Brain microvascular endothelial cell (primary cell): Measurements from ENCODE around the gene LMX1A.

ENCODE experiments used
- DNase-seq: peaks from one replicate; pipeline ENCODE4 v3.0.0-alpha.2; 2020
- H3K27ac ChIP-seq: fragments of 250-450 bp; sonication (Bioruptor Pico); 2 replicates; pipeline ENCODE4 v1.5.1; 2020; ENCODE audit warnings: mild to moderate bottlenecking, moderate library complexity
- H3K27me3 ChIP-seq: fragments of 250-450 bp; sonication (Bioruptor Pico); replicated peaks from 2 replicates; pipeline ENCODE4 v1.5.1; 2020; ENCODE audit warnings: mild to moderate bottlenecking
- H3K36me3 ChIP-seq: fragments of 250-450 bp; sonication (Bioruptor Pico); replicated peaks from 2 replicates; pipeline ENCODE4 v1.5.1; 2020; ENCODE audit warnings: mild to moderate bottlenecking
- H3K4me3 ChIP-seq: 2 replicates; pipeline ENCODE4 v1.5.1; 2011; ENCODE audit warnings: low read depth, mild to moderate bottlenecking, control low read depth, low read length, moderate library complexity
- CTCF ChIP-seq: IDR thresholded peaks from 2 replicates; pipeline ENCODE4 v1.5.1; 2011; ENCODE audit warnings: low read depth, mild to moderate bottlenecking, moderate library complexity, low read length, control low read depth, inconsistent platforms; ENCODE audit errors: missing control alignments
- in situ Hi-C: cut with HindIII; loops from 2 replicates; pipeline ENCODE4 v1.10.0; 2017; ENCODE audit warnings: low sequenced_read_pairs, low pct_ligation_motif_present

The LMX1A gene

GRCh38 chr1:165173818-165174217 lies 182.7 kb downstream of the LMX1A start:
- in situ Hi-C loops: no loop called here
- Histone ChIP-seq H3K27me3 (no peaks in the 10 kb centered on the region), H3K36me3 (no peaks in the 10 kb centered on the region), H3K4me3 (no peak overlapping the region), H3K27ac (no peak overlapping the region)
- DNase-seq: no peak
- no peak for TF ChIP-seq CTCF

GRCh38 chr1:165173409-165173808 lies 183.1 kb downstream of the LMX1A start:
- TF ChIP-seq CTCF: no peak
- Histone ChIP-seq H3K36me3 (no peaks in the 10 kb centered on the region), H3K27ac (no peak overlapping the region), H3K27me3 (no peaks in the 10 kb centered on the region), H3K4me3 (no peak overlapping the region)
- DNase-seq: no peak
- in situ Hi-C loops: no loop called here

- DNase-seq: no peak
- no peak overlapping the region for H3K27ac ChIP-seq
- in situ Hi-C loops: no loop called here
- H3K27me3 ChIP-seq: no peaks in the 10 kb centered on the region
- no peak overlapping the region for H3K4me3 ChIP-seq
- TF ChIP-seq CTCF: no peak
- no peaks in the 10 kb centered on the region for H3K36me3 ChIP-seq
Observed at GRCh38 chr1:165172666-165173065, 183.8 kb downstream of the LMX1A start.

- Histone ChIP-seq H3K27ac (no peak overlapping the region), H3K4me3 (no peak overlapping the region), H3K36me3 (no peaks in the 10 kb centered on the region), H3K27me3 (no peaks in the 10 kb centered on the region)
- DNase-seq: no peak
- in situ Hi-C loops: no loop called here
- no peak for TF ChIP-seq CTCF
Observed at GRCh38 chr1:165169729-165170128, 186.8 kb downstream of the LMX1A start.

- in situ Hi-C loops: no loop called here
- no peak for DNase-seq
- no peak for TF ChIP-seq CTCF
- Histone ChIP-seq H3K36me3 (no peaks in the 10 kb centered on the region), H3K4me3 (no peak overlapping the region), H3K27me3 (no peaks in the 10 kb centered on the region), H3K27ac (no peak overlapping the region)
Observed at GRCh38 chr1:165169028-165169427, 187.5 kb downstream of the LMX1A start.

GRCh38 chr1:165168467-165168866 lies 188.0 kb downstream of the LMX1A start:
- Histone ChIP-seq H3K4me3 (no peak overlapping the region), H3K27me3 (no peaks in the 10 kb centered on the region), H3K36me3 (no peaks in the 10 kb centered on the region), H3K27ac (no peak overlapping the region)
- in situ Hi-C loops: no loop called here
- DNase-seq: no peak
- TF ChIP-seq CTCF: no peak
